Measurements from ENCODE around the gene MT1E. TPM values are rescaled to one million over a fixed set of nuclear protein-coding genes. Genes with fewer than 3 reads are reported as not detected.
A peak's percentile ranks its signal among the peaks of the same experiment; 100 is the strongest.

MT1E gene
- total and polyA plus RNA-seq, 2 of the 13 experiments (the other 11 are each of a cell fraction or from before 2014, with no cell fraction given), result 110 to 1,072 TPM

- no peak for TF ChIP-seq ZUFSP (CRISPR knock-in tag; IDR thresholded peaks at IDR 0.05; ENCODE audit: borderline replicate concordance)
- no peak for TF ChIP-seq YEATS2 (CRISPR knock-in tag; IDR thresholded peaks at IDR 0.05; ENCODE audit: borderline replicate concordance)
- no peak for TF ChIP-seq SMAD9 (CRISPR knock-in tag; IDR thresholded peaks at IDR 0.05)
Measured at GRCh38 chr16:56588781-56589140, 36.8 kb upstream of the MT1E start (continued).

- H3K27me3 ChIP-seq (ENCODE audit: control insufficient read depth in 1 of 2, insufficient read depth in 2 of 2, low read length in 2 of 2), result peaks cover 6 to 42% of the 10 kb centered on the region in 2 experiments; a peak in 4 of 5 replicates
- no peak within 1 kb of the TSS for H3K9ac ChIP-seq (ENCODE audit: insufficient read depth, low read depth, low read length)
- in situ Hi-C loops (cut with HindIII; ENCODE audit: extremely low pct_ligation_motif_present, low pct_unique_long_range_greater_than_20kb) (no loop called here), intact Hi-C loops (cut with micrococcal nuclease; ENCODE audit: unreplicated experiment) (no loop called here)
- H3K79me2 ChIP-seq (ENCODE audit: insufficient read depth, low read length), result no peaks in the 10 kb centered on the region
- no peaks in the 10 kb centered on the region for H3K36me3 ChIP-seq (replicated peaks in 1 of 2; ENCODE audit: control insufficient read depth in 1 of 2, insufficient read depth in 2 of 2, low read length in 2 of 2)
- WGBS (ENCODE audit: low lambda C conversion rate), result 52% methylated on average over 49 of the region's 87 CpGs
- FAIRE-seq, result no peak
- no peak within 1 kb of the TSS for H3K4me3 ChIP-seq (replicated peaks in 1 of 3; ENCODE audit: insufficient read depth in 1 of 3, low read depth in 2 of 3, low read length in 3 of 3)
- no peak within 1 kb of the TSS for H2AFZ ChIP-seq (ENCODE audit: low read length)
- no peaks in the 10 kb centered on the region for H3K9me3 ChIP-seq (ENCODE audit: low read length)
- no peaks in the 10 kb centered on the region for H4K20me1 ChIP-seq (ENCODE audit: insufficient read depth, low read length)
- H3K4me1 ChIP-seq (ENCODE audit: insufficient read depth, low read length), result peaks cover 8% of the 10 kb centered on the region
- ChIA-PET CTCF (ENCODE audit: low intra/inter-chr PET ratio, low total read pairs) (no interaction called here), POLR2A (no interaction called here)
- no peak for DNase-seq (ENCODE audit: low spot score)
- no peak within 1 kb of the TSS for H3K4me2 ChIP-seq (ENCODE audit: low read depth, low read length)
- H3K27ac ChIP-seq (ENCODE audit: extremely low read length, insufficient read depth, low read length), result no peak within 1 kb of the TSS
- TF ChIP-seq ZNF101 (CRISPR knock-in tag; IDR thresholded peaks at IDR 0.05; ENCODE audit: borderline replicate concordance, low read depth) (no peak), DNMT1 (CRISPR knock-in tag; IDR thresholded peaks at IDR 0.05) (peak; percentile 46; the same call in 1 of the 2 replicates), RNF2 (conservative IDR thresholded peaks at IDR 0.05; ENCODE audit: low read depth) (no peak), NR1H2 (CRISPR knock-in tag; IDR thresholded peaks at IDR 0.05; ENCODE audit: borderline replicate concordance, low read depth) (no peak)
- BruUV-seq (replicated peaks), result no TSS peak
- ATAC-seq, result no peak
Measured at GRCh38 chr16:56589141-56590039, 36.2 kb upstream of the MT1E start, which contains the start of gene MT3. TSS of gene MT3 (plus strand) at chr16:56589528. CDS start at chr16:56589591, 63 bp downstream.

All from HepG2 (cell line).